Activated T-helper 1 cell treated with anti-CD3 and anti-CD28 coated beads, Interleukin-2, amount 50 U/mL, for 16 hours (primary cell): ENCODE data around the gene OR10G2.
"Not testable (repeated sequence)": the region's sequence is repeated elsewhere in the genome, so short reads cannot be mapped to it uniquely, and the experiment has no call there.

Experiments used
- DNase-seq, 2 donors: peaks; one replicate each; pipeline ENCODE4 v3.0.0-alpha.2; 2020; ENCODE audit warnings: low read depth in 1 of 2, low spot score in 1 of 2

The OR10G2 gene

DNA sequence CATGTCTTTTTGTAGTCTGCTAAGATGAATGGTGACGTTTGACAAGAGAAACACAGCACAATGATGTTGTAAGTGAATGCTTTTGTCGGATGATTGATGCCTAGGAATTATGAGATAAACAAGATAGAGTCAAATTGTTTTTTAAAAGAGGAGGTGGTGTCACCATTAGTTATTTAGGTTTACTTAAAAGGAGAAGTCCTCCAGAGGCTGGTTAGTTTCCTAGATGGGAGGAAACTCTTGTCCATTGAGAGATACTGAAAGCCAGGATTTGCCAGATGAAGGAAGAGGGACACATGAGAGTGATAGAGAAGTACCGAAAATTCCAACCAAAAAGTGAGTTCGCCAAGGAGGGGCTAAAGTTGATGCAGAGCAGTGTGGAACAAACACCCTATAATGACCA, at the start of gene OR10G2:
Gene OR10G2 (minus strand): TSS at position 101 of the 400 bp plus-strand sequence. CDS start 98 bp downstream, at position 3.
- DNase-seq = no peak

DNA sequence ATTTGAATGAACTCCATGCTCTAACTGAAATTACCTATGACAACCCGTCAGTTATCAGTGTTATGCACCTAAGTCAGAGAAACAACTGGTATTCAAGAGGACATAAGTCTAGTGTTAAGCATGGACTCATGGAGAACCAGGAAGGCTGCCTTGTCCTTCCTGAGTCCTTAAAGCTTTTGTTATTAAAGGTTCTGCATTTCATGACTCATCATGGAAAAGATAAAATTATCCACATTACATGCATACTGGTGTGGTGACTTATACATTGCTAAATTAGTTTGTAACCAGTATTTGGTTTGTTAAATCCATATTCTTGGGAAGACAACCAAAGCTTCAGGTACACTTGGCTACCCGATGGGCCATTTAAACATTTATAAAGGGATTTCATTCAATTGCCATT, 45.3 kb upstream of the OR10G2 start:
- DNase-seq = no peak

DNA sequence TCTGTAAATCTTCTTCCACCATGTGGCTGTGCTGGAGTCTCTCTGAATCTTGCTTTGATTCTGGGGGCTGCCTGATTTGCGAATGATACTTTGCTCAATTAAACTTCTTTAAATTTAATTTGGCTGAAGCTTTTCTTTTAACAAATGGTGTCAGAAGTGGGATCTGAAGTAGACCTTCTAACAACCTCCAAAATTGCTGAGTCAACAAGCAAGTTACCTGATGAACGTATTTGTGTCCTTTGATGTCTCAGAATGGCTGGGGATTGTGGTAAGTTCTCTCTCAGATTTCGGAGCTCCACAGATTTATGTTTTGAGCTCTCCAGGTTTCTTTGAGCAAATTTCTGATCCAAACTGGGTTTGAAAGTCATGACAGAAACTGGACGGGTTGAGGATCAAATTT, 40.8 kb upstream of the OR10G2 start:
- DNase-seq = no peak

- DNase-seq = no peak
Observed at GRCh38 chr14:21673718-21674117, 39.0 kb upstream of the OR10G2 start, which contains the start of gene OR4E1. TSS of gene OR4E1 (minus strand) at chr14:21673818. CDS start at chr14:21670935, 2,883 bp downstream.

DNA sequence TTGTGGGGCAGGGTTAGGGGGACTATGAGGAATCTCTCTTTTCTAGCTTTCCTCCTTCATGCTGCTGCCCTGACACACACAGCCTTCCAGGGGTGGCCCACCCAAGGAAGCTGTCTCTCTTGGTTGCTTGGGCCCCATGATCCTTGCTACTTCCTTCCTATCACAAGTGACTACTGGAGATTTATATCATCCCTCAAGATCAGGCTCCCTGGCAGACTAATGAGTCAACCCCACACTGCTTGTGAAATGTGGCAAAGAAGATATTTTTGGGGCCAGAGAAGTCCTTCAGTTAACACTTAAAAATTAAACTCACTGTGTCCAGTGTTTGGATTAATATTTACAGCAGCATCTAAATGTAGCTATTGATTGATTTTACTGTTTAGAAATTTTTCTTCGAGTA, 37.4 kb upstream of the OR10G2 start:
- DNase-seq = no peak

GRCh38 chr14:21671371-21671770, 36.6 kb upstream of the OR10G2 start:
- no peak for DNase-seq

- DNase-seq = no peak
Observed at GRCh38 chr14:21669284-21669683, 34.5 kb upstream of the OR10G2 start.

DNA sequence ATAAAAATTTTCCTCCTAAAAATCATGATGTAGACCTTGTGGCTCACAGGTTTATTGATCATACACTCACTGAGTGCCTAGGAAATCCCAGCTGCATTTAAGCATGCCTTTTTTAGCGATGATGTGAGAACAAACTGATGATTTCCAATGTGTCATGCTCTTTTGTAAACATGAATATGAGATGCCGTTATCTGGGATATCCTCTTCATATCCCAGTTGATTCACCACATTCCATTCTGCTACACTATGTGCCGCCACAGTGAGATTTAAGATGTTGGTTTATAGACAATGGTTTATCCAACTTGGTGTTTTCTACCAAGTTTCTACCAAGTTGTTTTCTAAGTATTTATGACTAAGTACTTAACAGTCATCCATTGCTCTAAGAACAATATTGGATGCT, 33.6 kb upstream of the OR10G2 start:
- no peak for DNase-seq

GRCh38 chr14:21656980-21657379, 22.2 kb upstream of the OR10G2 start:
- DNase-seq = no peak

GRCh38 chr14:21654215-21654614, 19.5 kb upstream of the OR10G2 start:
- DNase-seq = no peak

GRCh38 chr14:21653331-21653885, 18.7 kb upstream of the OR10G2 start, which contains the start of gene OR4E2:
TSS of gene OR4E2 (plus strand) at chr14:21653835. CDS start at chr14:21665083, 11,248 bp downstream.
- no peak for DNase-seq

GRCh38 chr14:21652209-21652808, 17.6 kb upstream of the OR10G2 start:
- no peak for DNase-seq

GRCh38 chr14:21647380-21647779, 12.6 kb upstream of the OR10G2 start:
- no peak for DNase-seq

DNA sequence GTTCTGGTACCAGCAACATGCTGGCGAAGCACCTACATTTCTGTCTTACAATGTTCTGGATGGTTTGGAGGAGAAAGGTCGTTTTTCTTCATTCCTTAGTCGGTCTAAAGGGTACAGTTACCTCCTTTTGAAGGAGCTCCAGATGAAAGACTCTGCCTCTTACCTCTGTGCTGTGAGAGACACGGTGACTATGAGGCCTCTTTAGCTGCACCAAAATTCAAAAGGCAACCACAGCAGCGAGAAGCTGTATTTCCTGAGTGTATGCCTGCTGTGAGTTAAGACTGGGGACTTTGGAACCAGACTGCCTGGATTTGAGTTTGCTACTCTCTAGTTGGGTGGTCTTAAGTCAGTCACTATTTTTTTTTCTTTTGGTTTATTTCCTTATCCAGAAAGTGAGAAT, 8.7 kb upstream of the OR10G2 start:
- no peak for DNase-seq

GRCh38 chr14:21642683-21643082, 7.9 kb upstream of the OR10G2 start:
- DNase-seq = no peak

DNA sequence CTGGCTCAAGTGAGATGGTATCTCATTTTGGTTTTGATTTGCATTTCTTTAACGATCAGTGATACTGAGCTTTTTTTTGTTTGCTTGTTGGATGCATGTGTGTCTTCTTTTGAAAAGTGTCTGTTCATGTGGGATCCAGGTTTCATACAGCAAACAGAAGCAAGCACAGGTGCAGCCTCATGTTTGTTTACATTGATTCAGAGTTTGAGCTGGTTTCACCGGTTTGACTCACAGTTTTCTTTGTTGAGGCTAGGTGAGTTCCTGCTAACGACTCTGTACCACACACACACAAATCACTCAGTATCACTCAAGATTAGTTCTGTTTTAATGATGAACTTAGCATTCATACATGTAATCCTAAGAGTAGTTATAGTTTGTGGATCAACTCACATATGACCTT, 3.7 kb downstream of the OR10G2 start:
- no peak for DNase-seq

DNA sequence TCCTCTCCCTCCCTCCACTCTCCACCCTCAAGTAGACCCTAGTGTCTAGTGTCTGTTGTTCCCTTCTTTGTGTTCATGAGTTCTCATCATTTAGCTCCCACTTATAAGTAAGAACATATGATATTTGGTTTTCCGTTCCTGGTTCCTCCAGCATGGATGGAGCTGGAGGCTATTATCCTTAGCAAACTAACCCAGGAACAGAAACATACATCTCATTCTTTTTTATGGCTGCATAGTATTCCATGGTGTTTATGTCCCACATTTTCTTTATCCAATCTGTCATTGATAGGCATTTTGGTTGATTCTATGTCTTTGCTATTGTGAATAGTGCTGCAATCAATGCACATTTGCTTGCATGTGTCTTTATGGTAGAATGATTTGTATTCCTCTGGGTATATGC, 4.2 kb downstream of the OR10G2 start:
- not testable (repeated sequence) for DNase-seq

GRCh38 chr14:21626491-21627230, 8.1 kb downstream of the OR10G2 start:
- DNase-seq = no peak

GRCh38 chr14:21617614-21618013, 17.1 kb downstream of the OR10G2 start:
- DNase-seq = no peak

DNA sequence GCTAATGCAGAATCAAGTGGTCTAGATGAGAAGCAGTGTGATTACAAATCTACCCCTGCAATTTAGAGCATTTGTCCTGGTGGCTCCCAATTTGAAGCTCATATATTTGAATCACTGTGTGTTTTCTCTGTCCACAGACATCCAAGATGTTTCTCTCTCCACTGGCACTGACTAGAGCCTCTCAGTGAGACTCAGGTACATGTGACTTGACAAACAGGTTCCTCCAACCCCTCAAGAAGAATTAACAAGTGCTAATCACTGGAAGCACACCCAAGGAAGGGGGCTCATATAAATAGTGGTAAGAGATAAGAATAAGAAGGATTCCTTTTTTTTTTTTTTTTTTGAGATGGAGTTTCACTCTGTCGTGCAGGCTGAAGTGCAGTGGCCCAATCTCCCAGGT, 20.5 kb downstream of the OR10G2 start:
- no peak for DNase-seq

GRCh38 chr14:21612324-21612723, 22.4 kb downstream of the OR10G2 start:
- no peak for DNase-seq

- DNase-seq = not testable (repeated sequence)
Observed at GRCh38 chr14:21602181-21602580, 32.6 kb downstream of the OR10G2 start.
